ENCODE measurements around the gene C5orf63. TPM values are rescaled to one million over a fixed set of nuclear protein-coding genes. Genes with fewer than 3 reads are reported as not detected.

C5orf63 gene
- total and polyA plus RNA-seq, 2 donors (not counting 1 experiment from before 2014, with no cell fraction given) = 10.3 to 20.0 TPM

DNA sequence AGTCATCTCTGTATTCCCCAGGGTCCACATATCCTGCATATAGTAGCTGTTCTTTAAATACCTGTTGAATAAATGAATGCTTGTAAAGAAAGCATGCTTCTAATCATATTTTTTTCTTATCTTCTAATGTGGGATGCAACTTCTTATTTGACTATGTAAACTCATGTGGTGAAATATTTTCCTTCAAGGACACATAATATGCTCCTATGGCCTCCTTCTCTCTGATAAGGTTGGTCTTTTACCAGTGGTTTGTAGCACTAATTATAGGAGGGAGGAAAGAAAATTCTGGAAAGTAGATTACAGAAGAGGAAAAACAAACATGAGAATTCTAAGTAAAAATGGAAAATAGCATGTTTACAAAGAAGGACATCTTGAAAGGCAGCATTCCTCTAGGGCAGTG is 28.6 kb upstream of the C5orf63 start:
- H3K36me3 ChIP-seq (replicated peaks in 1 of 2; ENCODE audit: control extremely low read depth in 1 of 2, control insufficient read depth in 1 of 2, extremely low read depth in 1 of 2, insufficient read depth in 2 of 2, low read length in 1 of 2) = no peaks in the 10 kb centered on the region
- Mint-ChIP-seq H3K27ac (no peak overlapping the region), H3K4me3 (no peak overlapping the region), H3K27me3 (peaks cover 3% of the 10 kb centered on the region), H3K9me3 (ENCODE audit: insufficient read depth) (peaks cover 3% of the 10 kb centered on the region), H3K4me1 (no peaks in the 10 kb centered on the region)
- no peak overlapping the region for H2AFZ ChIP-seq (ENCODE audit: insufficient read depth, low read depth, low read length, poor library complexity, severe bottlenecking)
- ATAC-seq (ENCODE audit: low read depth) (no peak), DNase-seq (no peak)
- TF ChIP-seq EZH2 (IDR thresholded peaks at IDR 0.05; ENCODE audit: borderline replicate concordance, insufficient read depth, low read depth, low read length, poor library complexity, severe bottlenecking) = no peak
- TF ChIP-seq, protein P1, sequence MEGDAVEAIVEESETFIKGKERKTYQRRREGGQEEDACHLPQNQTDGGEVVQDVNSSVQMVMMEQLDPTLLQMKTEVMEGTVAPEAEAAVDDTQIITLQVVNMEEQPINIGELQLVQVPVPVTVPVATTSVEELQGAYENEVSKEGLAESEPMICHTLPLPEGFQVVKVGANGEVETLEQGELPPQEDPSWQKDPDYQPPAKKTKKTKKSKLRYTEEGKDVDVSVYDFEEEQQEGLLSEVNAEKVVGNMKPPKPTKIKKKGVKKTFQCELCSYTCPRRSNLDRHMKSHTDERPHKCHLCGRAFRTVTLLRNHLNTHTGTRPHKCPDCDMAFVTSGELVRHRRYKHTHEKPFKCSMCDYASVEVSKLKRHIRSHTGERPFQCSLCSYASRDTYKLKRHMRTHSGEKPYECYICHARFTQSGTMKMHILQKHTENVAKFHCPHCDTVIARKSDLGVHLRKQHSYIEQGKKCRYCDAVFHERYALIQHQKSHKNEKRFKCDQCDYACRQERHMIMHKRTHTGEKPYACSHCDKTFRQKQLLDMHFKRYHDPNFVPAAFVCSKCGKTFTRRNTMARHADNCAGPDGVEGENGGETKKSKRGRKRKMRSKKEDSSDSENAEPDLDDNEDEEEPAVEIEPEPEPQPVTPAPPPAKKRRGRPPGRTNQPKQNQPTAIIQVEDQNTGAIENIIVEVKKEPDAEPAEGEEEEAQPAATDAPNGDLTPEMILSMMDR (IDR thresholded peaks at IDR 0.05) = no peak
- no peak overlapping the region for H3K27ac ChIP-seq (ENCODE audit: low read length in 2 of 2)
- H3K9ac ChIP-seq (ENCODE audit: low read length) = no peak overlapping the region
- no peaks in the 10 kb centered on the region for H4K20me1 ChIP-seq (ENCODE audit: control insufficient read depth, insufficient read depth, low read length, poor library complexity, severe bottlenecking)
- H3K27me3 ChIP-seq (replicated peaks in 1 of 4; ENCODE audit: control extremely low read depth in 1 of 4, control insufficient read depth in 3 of 4, insufficient read depth in 4 of 4, low read length in 3 of 4) = no peaks in the 10 kb centered on the region
- ChIA-PET POLR2A (no interaction called here), CTCF (no interaction called here)
- no peak overlapping the region for H3K4me2 ChIP-seq (replicated peaks; ENCODE audit: low read depth, low read length, poor library complexity, severe bottlenecking)
- H3K9me3 ChIP-seq (ENCODE audit: control extremely low read depth in 1 of 3, control insufficient read depth in 2 of 3, insufficient read depth in 1 of 3, low read length in 2 of 3) = no peaks in the 10 kb centered on the region
- no peak overlapping the region for H3K4me3 ChIP-seq (ENCODE audit: control extremely low read depth in 1 of 5, extremely low read depth in 1 of 5, insufficient read depth in 1 of 5, low read depth in 2 of 5, low read length in 4 of 5)
- no peaks in the 10 kb centered on the region for H3K4me1 ChIP-seq (ENCODE audit: control insufficient read depth in 2 of 2, insufficient read depth in 2 of 2, low read length in 2 of 2)
- no peaks in the 10 kb centered on the region for H3K79me2 ChIP-seq (ENCODE audit: control insufficient read depth, insufficient read depth, low read length)
- intact Hi-C loops (cut with micrococcal nuclease) = no loop called here

DNA sequence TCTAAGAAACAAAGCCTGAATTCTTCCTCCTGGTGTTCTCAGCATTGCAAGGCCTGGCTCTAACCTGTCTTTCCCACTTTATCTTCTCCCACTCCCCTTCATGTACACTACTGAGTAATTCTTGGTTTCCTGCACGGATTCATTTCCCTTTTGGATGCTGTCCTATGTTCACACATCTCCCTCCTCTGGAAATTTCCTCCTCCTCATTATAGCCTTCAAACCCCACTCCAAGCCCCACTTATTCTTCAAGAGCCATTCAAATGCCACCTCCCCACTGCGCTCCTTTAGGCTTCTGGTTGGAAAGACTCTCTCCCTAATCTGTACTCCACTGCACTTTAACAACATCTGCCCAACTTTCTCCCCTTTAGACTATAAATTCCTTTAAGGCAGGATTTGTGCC is 28.2 kb upstream of the C5orf63 start:
- H3K4me3 ChIP-seq (ENCODE audit: control extremely low read depth in 1 of 5, extremely low read depth in 1 of 5, insufficient read depth in 1 of 5, low read depth in 2 of 5, low read length in 4 of 5) = no peak overlapping the region
- H3K79me2 ChIP-seq (ENCODE audit: control insufficient read depth, insufficient read depth, low read length) = no peaks in the 10 kb centered on the region
- TF ChIP-seq, protein P1 (IDR thresholded peaks at IDR 0.05) = no peak
- TF ChIP-seq EZH2 (IDR thresholded peaks at IDR 0.05; ENCODE audit: borderline replicate concordance, insufficient read depth, low read depth, low read length, poor library complexity, severe bottlenecking) = no peak
- DNase-seq = no peak
- no peaks in the 10 kb centered on the region for H3K36me3 ChIP-seq (replicated peaks in 1 of 2; ENCODE audit: control extremely low read depth in 1 of 2, control insufficient read depth in 1 of 2, extremely low read depth in 1 of 2, insufficient read depth in 2 of 2, low read length in 1 of 2)
- no peak for ATAC-seq (ENCODE audit: low read depth)
- no peaks in the 10 kb centered on the region for H3K4me1 ChIP-seq (ENCODE audit: control insufficient read depth in 2 of 2, insufficient read depth in 2 of 2, low read length in 2 of 2)
- no peak overlapping the region for H3K27ac ChIP-seq (ENCODE audit: low read length in 2 of 2)
- H3K9ac ChIP-seq (ENCODE audit: low read length) = no peak overlapping the region
- Mint-ChIP-seq H3K9me3 (ENCODE audit: insufficient read depth) (peaks cover 3% of the 10 kb centered on the region), H3K4me1 (no peaks in the 10 kb centered on the region), H3K27me3 (peaks cover 3% of the 10 kb centered on the region), H3K27ac (no peak overlapping the region), H3K4me3 (no peak overlapping the region)
- CTCF ChIA-PET = no interaction called here
- POLR2A ChIA-PET = no interaction called here
- no peak overlapping the region for H2AFZ ChIP-seq (ENCODE audit: insufficient read depth, low read depth, low read length, poor library complexity, severe bottlenecking)
- H4K20me1 ChIP-seq (ENCODE audit: control insufficient read depth, insufficient read depth, low read length, poor library complexity, severe bottlenecking) = no peaks in the 10 kb centered on the region
- no peaks in the 10 kb centered on the region for H3K9me3 ChIP-seq (ENCODE audit: control extremely low read depth in 1 of 3, control insufficient read depth in 2 of 3, insufficient read depth in 1 of 3, low read length in 2 of 3)
- intact Hi-C loops (cut with micrococcal nuclease) = no loop called here
- WGBS (ENCODE audit: insufficient coverage) = 96% methylated on average over 2 of the region's 2 CpGs
- no peaks in the 10 kb centered on the region for H3K27me3 ChIP-seq (replicated peaks in 1 of 4; ENCODE audit: control extremely low read depth in 1 of 4, control insufficient read depth in 3 of 4, insufficient read depth in 4 of 4, low read length in 3 of 4)
- H3K4me2 ChIP-seq (replicated peaks; ENCODE audit: low read depth, low read length, poor library complexity, severe bottlenecking) = no peak overlapping the region
